Stimulated activated CD4-positive, alpha-beta T cell treated with anti-CD3 and anti-CD28 coated beads, TNF-alpha, amount 100 ng/mL, for 48 hours (primary cell): Measurements from ENCODE around the gene TUBGCP2.

Experiments
- DNase-seq, 3 donors: peaks; one replicate each; pipeline ENCODE4 v3.0.0-alpha.2; 2020; ENCODE audit warnings: low read depth in 3 of 3

Gene TUBGCP2

GRCh38 chr10:133279326-133280226 lies 29.1 kb downstream of the TUBGCP2 start:
- DNase-seq, result no peak

- DNase-seq, result peak in 1 of 3 donors; percentile 23
These were observed 30.0 kb downstream of the TUBGCP2 start for GRCh38 chr10:133278577-133279265.

- DNase-seq, result no peak
These were observed 30.6 kb downstream of the TUBGCP2 start for GRCh38 chr10:133277993-133278576.

GRCh38 chr10:133277277-133277992 lies 31.2 kb downstream of the TUBGCP2 start:
- no peak for DNase-seq

- DNase-seq, result peak; percentile 46 to 74 (median 47)
These were observed 32.1 kb downstream of the TUBGCP2 start, which contains the start of gene ADAM8 for GRCh38 chr10:133276435-133277201. ADAM8 (minus strand) TSS chr10:133276868; CDS start chr10:133276817, 51 bp downstream.

GRCh38 chr10:133276100-133276434 lies 32.6 kb downstream of the TUBGCP2 start:
- DNase-seq, result peak in 1 of 3 donors; percentile 17

- DNase-seq, result peak in 1 of 3 donors; percentile 27
These were observed 33.0 kb downstream of the TUBGCP2 start for GRCh38 chr10:133275684-133276092.

- DNase-seq, result peak; percentile 66 to 78 (median 75)
These were observed 33.7 kb downstream of the TUBGCP2 start for GRCh38 chr10:133274751-133275683.

- no peak for DNase-seq
These were observed 35.0 kb downstream of the TUBGCP2 start for GRCh38 chr10:133273534-133274143.

GRCh38 chr10:133272964-133273420 lies 35.7 kb downstream of the TUBGCP2 start:
- no peak for DNase-seq

GRCh38 chr10:133272301-133272963 lies 36.2 kb downstream of the TUBGCP2 start:
- DNase-seq, result no peak

GRCh38 chr10:133271521-133272300 lies 37.0 kb downstream of the TUBGCP2 start:
- DNase-seq, result no peak

GRCh38 chr10:133270773-133271297 lies 37.8 kb downstream of the TUBGCP2 start:
- DNase-seq, result no peak

GRCh38 chr10:133270204-133270603 lies 38.5 kb downstream of the TUBGCP2 start:
- no peak for DNase-seq

GRCh38 chr10:133269367-133269766 lies 39.3 kb downstream of the TUBGCP2 start:
- DNase-seq, result no peak

GRCh38 chr10:133268532-133268931 lies 40.1 kb downstream of the TUBGCP2 start:
- DNase-seq, result no peak

GRCh38 chr10:133267829-133268228 lies 40.8 kb downstream of the TUBGCP2 start:
- no peak for DNase-seq

- no peak for DNase-seq
These were observed 41.4 kb downstream of the TUBGCP2 start for GRCh38 chr10:133267293-133267692.
